H1 (cell line): ENCODE results near the gene OR1J4. TPM values are rescaled to one million over a fixed set of nuclear protein-coding genes. Genes with fewer than 3 reads are reported as not detected.

Source experiments
- ASH2L ChIP-seq: fragments of 200-600, 300-600 bp; sonication (generic); IDR thresholded peaks from one replicate; pipeline ENCODE4 v1.7.1; 2017; ENCODE audit warnings: low read length
- CHD1 ChIP-seq: IDR thresholded peaks from 2 replicates; pipeline ENCODE4 v1.6.1; 2012; ENCODE audit warnings: low read depth, low read length, improper control_type of control experiment
- CHD2 ChIP-seq: IDR thresholded peaks from 2 replicates; pipeline ENCODE4 v1.6.1; 2012; ENCODE audit warnings: low read length, improper control_type of control experiment
- CTBP2 ChIP-seq: IDR thresholded peaks from 2 replicates; pipeline ENCODE4 v1.7.0; 2011; ENCODE audit warnings: borderline replicate concordance, mild to moderate bottlenecking, moderate library complexity, mixed read lengths, low read length; ENCODE audit not compliant: insufficient read depth, insufficient read length
- HDAC6 ChIP-seq: IDR thresholded peaks from one replicate; pipeline ENCODE4 v1.7.1; 2012; ENCODE audit warnings: low read depth, mild to moderate bottlenecking, inconsistent platforms, low read length, moderate library complexity
- KDM1A ChIP-seq: fragments of 200-600, 300-600 bp; sonication (generic); IDR thresholded peaks from 2 replicates; pipeline ENCODE4 v1.7.1; 2016; ENCODE audit warnings: mild to moderate bottlenecking, low read length, borderline replicate concordance
- MAFK ChIP-seq: IDR thresholded peaks from 2 replicates; pipeline ENCODE4 v1.6.1; 2012; ENCODE audit warnings: low read depth, mild to moderate bottlenecking, improper control_type of control experiment, low read length
- RNF2 ChIP-seq: fragments of 200-900, 300-1000 bp; sonication (generic); IDR thresholded peaks from 2 replicates; pipeline ENCODE4 v1.7.1; 2016; ENCODE audit warnings: borderline replicate concordance, low read depth, mild to moderate bottlenecking, antibody characterized with exemption, low read length; ENCODE audit not compliant: poor library complexity, severe bottlenecking; ENCODE audit errors: missing control alignments
- TBP ChIP-seq: IDR thresholded peaks from 2 replicates; pipeline ENCODE4 v1.6.1; 2011; ENCODE audit warnings: low read depth, low read length, improper control_type of control experiment
- TEAD4 ChIP-seq: IDR thresholded peaks from 2 replicates; pipeline ENCODE4 v1.6.1; 2012; ENCODE audit warnings: low read depth, low read length, inconsistent platforms, mixed read lengths
- polyA plus RNA-seq, 7 experiments: library from polyadenylated mRNA; depleted of rRNA in 3 of 7; stranded (reverse) in 5 of 7; unstranded in 2 of 7; fragments of >200 nt in 5 of 7; fragments of 200-250 nt in 2 of 7; gene quantifications; 1 replicate in 5 of 7; 2 replicates in 1 of 7; 4 replicates in 1 of 7; pipeline versions ENCODE4 v1.2.1 to v1.2.3, GENCODE V29; 2011 to 2013; ENCODE audit warnings: missing spikeins in 2 of 7, mixed read lengths in 2 of 7
- total RNA-seq: library from RNA; stranded (reverse); fragmentation: NEBNext Ultra II Directional; extraction: Animal tissue kit (Norgen Biotek cat#: 25700); gene quantifications from 2 replicates; pipeline ENCODE4 v1.2.1, GENCODE V29; 2021

OR1J4 gene
- total and polyA plus RNA-seq, 2 of the 8 experiments (the other 6 are each of a cell fraction or from before 2014, with no cell fraction given), result not detected

- TF ChIP-seq KDM1A (no peak), HDAC6 (no peak), TEAD4 (no peak), RNF2 (no peak), CHD2 (no peak), CTBP2 (no peak), ASH2L (no peak), CHD1 (no peak), MAFK (no peak), TBP (no peak)
Measured at GRCh38 chr9:122561446-122561845, 42.5 kb downstream of the OR1J4 start (continued).
